WTC11 (cell line): ENCODE results near the gene FAF1. TPM values are rescaled to one million over a fixed set of nuclear protein-coding genes. Genes with fewer than 3 reads are reported as not detected.
A peak's percentile ranks its signal among the peaks of the same experiment; 100 is the strongest.

Experiments used
- ATAC-seq: fragments of 200-7000 bp; cut with Tn5 transposase; 2 replicates; pipeline ENCODE4 v1.10.0; 2021; ENCODE audit warnings: mild to moderate bottlenecking, moderate library complexity
- CTCF ChIA-PET: fragments of 300-600 bp; sonication (Branson Sonifier 250); formaldehyde crosslinking; loops from one replicate; lab custom pipeline; 2021; ENCODE audit warnings: antibody characterized with exemption; lab: Charles Lee
- POLR2A ChIA-PET: fragments of 350-600 bp; sonication (Branson Sonifier 250); formaldehyde crosslinking; loops from one replicate; lab custom pipeline; 2021; ENCODE audit warnings: antibody characterized with exemption; lab: Charles Lee
- DNase-seq: peaks from one replicate; pipeline ENCODE4 v3.0.0; 2021; ENCODE audit warnings: low spot score
- H3K27ac Mint-ChIP-seq: 2 replicates; pipeline ENCODE4 v1.8.0; 2021; ENCODE audit warnings: mixed read lengths
- H3K27me3 Mint-ChIP-seq: 2 replicates; pipeline ENCODE4 v1.8.0; 2021; ENCODE audit warnings: low read depth, mild to moderate bottlenecking, moderate library complexity, mixed read lengths
- H3K36me3 Mint-ChIP-seq: 2 replicates; pipeline ENCODE4 v1.8.0; 2021; ENCODE audit warnings: mixed read lengths
- H3K4me1 Mint-ChIP-seq: 2 replicates; pipeline ENCODE4 v1.8.0; 2022; ENCODE audit warnings: mixed read lengths
- H3K4me3 Mint-ChIP-seq: 2 replicates; pipeline ENCODE4 v1.8.0; 2021; ENCODE audit warnings: mild to moderate bottlenecking, moderate library complexity, mixed read lengths
- H3K9me3 Mint-ChIP-seq: 2 replicates; pipeline ENCODE4 v1.8.0; 2021; ENCODE audit warnings: mixed read lengths
- CREM ChIP-seq: sonication (generic); formaldehyde crosslinking; IDR thresholded peaks from 2 replicates; pipeline ENCODE4 v1.8.1; 2022; ENCODE audit warnings: mild to moderate bottlenecking, missing genetic modification reagents, moderate library complexity
- GABPB1 ChIP-seq: sonication (generic); formaldehyde crosslinking; IDR thresholded peaks from 2 replicates; pipeline ENCODE4 v1.8.1; 2023; ENCODE audit warnings: mild to moderate bottlenecking, missing genetic modification reagents
- GRHL2 ChIP-seq: fragments of 250-450 bp; sonication (Bioruptor Pico); IDR thresholded peaks from 2 replicates; pipeline ENCODE4 v1.8.0; 2022; ENCODE audit warnings: mild to moderate bottlenecking, moderate library complexity; ENCODE audit not compliant: insufficient replicate concordance, severe bottlenecking
- JAZF1 ChIP-seq: fragments of 250-450 bp; sonication (Bioruptor Pico); IDR thresholded peaks from 2 replicates; pipeline ENCODE4 v1.9.0; 2021; ENCODE audit warnings: moderate library complexity, mild to moderate bottlenecking, inconsistent platforms
- RELA ChIP-seq: sonication (generic); formaldehyde crosslinking; IDR thresholded peaks from 2 replicates; pipeline ENCODE4 v1.8.1; 2022; ENCODE audit warnings: missing genetic modification reagents, mild to moderate bottlenecking, borderline replicate concordance
- TEAD1 ChIP-seq: sonication (generic); formaldehyde crosslinking; IDR thresholded peaks from 2 replicates; pipeline ENCODE4 v1.8.0; 2022; ENCODE audit warnings: mild to moderate bottlenecking, missing genetic modification reagents
- TP53 ChIP-seq: sonication (generic); formaldehyde crosslinking; IDR thresholded peaks from 2 replicates; pipeline ENCODE4 v1.8.1; 2023; ENCODE audit warnings: mild to moderate bottlenecking, missing genetic modification reagents
- ZNF138 ChIP-seq: sonication (generic); formaldehyde crosslinking; conservative IDR thresholded peaks from 2 replicates; pipeline ENCODE4 v1.8.1; 2022; ENCODE audit warnings: mild to moderate bottlenecking, moderate library complexity, missing genetic modification reagents
- ZNF219 ChIP-seq: sonication (generic); formaldehyde crosslinking; IDR thresholded peaks from 2 replicates; pipeline ENCODE4 v1.8.0; 2023; ENCODE audit warnings: missing genetic modification reagents, mild to moderate bottlenecking, borderline replicate concordance
- ZNF263 ChIP-seq: sonication (generic); formaldehyde crosslinking; IDR thresholded peaks from 2 replicates; pipeline ENCODE4 v1.8.1; 2022; ENCODE audit warnings: low read depth, mild to moderate bottlenecking, moderate library complexity, missing genetic modification reagents
- ZNF317 ChIP-seq: sonication (generic); formaldehyde crosslinking; IDR thresholded peaks from 2 replicates; pipeline ENCODE4 v1.8.1; 2023; ENCODE audit warnings: low read depth, mild to moderate bottlenecking, moderate library complexity, missing genetic modification reagents, borderline replicate concordance
- ZNF416 ChIP-seq: fragments of 250-450 bp; sonication (Bioruptor Pico); IDR thresholded peaks from 2 replicates; pipeline ENCODE4 v1.9.0; 2021; ENCODE audit warnings: mild to moderate bottlenecking, inconsistent platforms
- ZNF671 ChIP-seq: fragments of 250-450 bp; sonication (Bioruptor Pico); IDR thresholded peaks from 2 replicates; pipeline ENCODE4 v1.8.0; 2021; ENCODE audit warnings: mild to moderate bottlenecking
- total RNA-seq: library from RNA; stranded (reverse); gene quantifications from 3 replicates; pipeline ENCODE4 v1.2.3, GENCODE V29; 2021
- TF ChIP-seq, protein P1 (sequence below): fragments of 250-450 bp; sonication (Bioruptor Pico); IDR thresholded peaks from 2 replicates; pipeline ENCODE4 v1.9.0; 2021; ENCODE audit warnings: mild to moderate bottlenecking
- TF ChIP-seq, protein P2 (sequence below): fragments of 250-450 bp; sonication (Bioruptor Pico); IDR thresholded peaks from 2 replicates; pipeline ENCODE4 v1.9.0; 2021; ENCODE audit warnings: moderate library complexity, mild to moderate bottlenecking, inconsistent platforms, borderline replicate concordance
- TF ChIP-seq, protein P3 (sequence below): sonication (generic); formaldehyde crosslinking; IDR thresholded peaks from 2 replicates; pipeline ENCODE4 v1.8.0; 2023; ENCODE audit warnings: missing genetic modification reagents
- TF ChIP-seq, protein P4 (sequence below): fragments of 250-450 bp; sonication (Bioruptor Pico); IDR thresholded peaks from 2 replicates; pipeline ENCODE4 v1.9.0; 2021; ENCODE audit warnings: mild to moderate bottlenecking, borderline replicate concordance
- TF ChIP-seq, protein P5 (sequence below): sonication (generic); formaldehyde crosslinking; IDR thresholded peaks from 2 replicates; pipeline ENCODE4 v1.8.1; 2022; ENCODE audit warnings: mild to moderate bottlenecking, missing genetic modification reagents, moderate library complexity, borderline replicate concordance
- TF ChIP-seq, protein P6 (sequence below): sonication (generic); formaldehyde crosslinking; IDR thresholded peaks from 2 replicates; pipeline ENCODE4 v1.8.1; 2023; ENCODE audit warnings: mild to moderate bottlenecking, missing genetic modification reagents, moderate library complexity
- TF ChIP-seq, protein P7 (sequence below): sonication (generic); formaldehyde crosslinking; IDR thresholded peaks from 2 replicates; pipeline ENCODE4 v1.8.1; 2022; ENCODE audit warnings: low read depth, missing genetic modification reagents, borderline replicate concordance
- TF ChIP-seq, protein P8 (sequence below): sonication (generic); formaldehyde crosslinking; IDR thresholded peaks from 2 replicates; pipeline ENCODE4 v1.8.1; 2022; ENCODE audit warnings: low read depth, mild to moderate bottlenecking, moderate library complexity, missing genetic modification reagents, borderline replicate concordance

FAF1 gene
- total RNA-seq, 1 experiment from 2014 or later: 53.5 TPM

DNA sequence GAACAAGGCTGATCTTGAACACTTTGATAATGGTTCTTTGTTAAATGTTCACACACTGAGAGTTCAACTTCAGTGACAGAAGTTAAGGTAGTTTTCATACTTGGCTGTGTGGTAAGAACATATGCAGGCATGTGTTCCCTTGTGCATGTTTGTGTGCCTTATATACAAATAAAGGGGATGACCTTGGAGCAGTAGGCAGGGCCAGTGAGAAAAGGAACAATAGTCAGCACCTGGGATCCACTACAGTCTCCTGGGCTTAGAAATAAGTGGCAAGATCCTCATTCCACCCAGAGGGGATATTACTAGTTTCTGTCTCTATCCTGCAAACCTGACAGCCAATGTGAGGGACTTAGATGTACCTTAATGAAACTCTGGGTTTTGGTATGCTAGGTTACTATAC lies 486.6 kb downstream of the FAF1 start:
- no peaks in the 10 kb centered on the region for H3K9me3 Mint-ChIP-seq
- H3K4me1 Mint-ChIP-seq: peaks cover 30% of the 10 kb centered on the region
- no peaks in the 10 kb centered on the region for H3K27me3 Mint-ChIP-seq
- H3K4me3 Mint-ChIP-seq: no peak overlapping the region
- DNase-seq: no peak
- TF ChIP-seq GRHL2 (no peak), CREM (CRISPR knock-in tag) (no peak), RELA (CRISPR knock-in tag) (no peak), ZNF416 (no peak), JAZF1 (no peak), TP53 (CRISPR knock-in tag) (no peak), ZNF219 (no peak), ZNF317 (CRISPR knock-in tag) (no peak)
- TF ChIP-seq, protein P1, sequence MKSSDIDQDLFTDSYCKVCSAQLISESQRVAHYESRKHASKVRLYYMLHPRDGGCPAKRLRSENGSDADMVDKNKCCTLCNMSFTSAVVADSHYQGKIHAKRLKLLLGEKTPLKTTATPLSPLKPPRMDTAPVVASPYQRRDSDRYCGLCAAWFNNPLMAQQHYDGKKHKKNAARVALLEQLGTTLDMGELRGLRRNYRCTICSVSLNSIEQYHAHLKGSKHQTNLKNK: no peak
- TF ChIP-seq, protein P2, sequence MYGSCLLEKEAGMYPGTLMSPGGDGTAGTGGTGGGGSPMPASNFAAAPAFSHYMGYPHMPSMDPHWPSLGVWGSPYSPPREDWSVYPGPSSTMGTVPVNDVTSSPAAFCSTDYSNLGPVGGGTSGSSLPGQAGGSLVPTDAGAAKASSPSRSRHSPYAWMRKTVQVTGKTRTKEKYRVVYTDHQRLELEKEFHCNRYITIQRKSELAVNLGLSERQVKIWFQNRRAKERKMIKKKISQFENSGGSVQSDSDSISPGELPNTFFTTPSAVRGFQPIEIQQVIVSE (CRISPR knock-in tag): no peak
- TF ChIP-seq, protein P3, sequence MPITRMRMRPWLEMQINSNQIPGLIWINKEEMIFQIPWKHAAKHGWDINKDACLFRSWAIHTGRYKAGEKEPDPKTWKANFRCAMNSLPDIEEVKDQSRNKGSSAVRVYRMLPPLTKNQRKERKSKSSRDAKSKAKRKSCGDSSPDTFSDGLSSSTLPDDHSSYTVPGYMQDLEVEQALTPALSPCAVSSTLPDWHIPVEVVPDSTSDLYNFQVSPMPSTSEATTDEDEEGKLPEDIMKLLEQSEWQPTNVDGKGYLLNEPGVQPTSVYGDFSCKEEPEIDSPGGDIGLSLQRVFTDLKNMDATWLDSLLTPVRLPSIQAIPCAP (CRISPR knock-in tag): no peak
- TF ChIP-seq, protein P4, sequence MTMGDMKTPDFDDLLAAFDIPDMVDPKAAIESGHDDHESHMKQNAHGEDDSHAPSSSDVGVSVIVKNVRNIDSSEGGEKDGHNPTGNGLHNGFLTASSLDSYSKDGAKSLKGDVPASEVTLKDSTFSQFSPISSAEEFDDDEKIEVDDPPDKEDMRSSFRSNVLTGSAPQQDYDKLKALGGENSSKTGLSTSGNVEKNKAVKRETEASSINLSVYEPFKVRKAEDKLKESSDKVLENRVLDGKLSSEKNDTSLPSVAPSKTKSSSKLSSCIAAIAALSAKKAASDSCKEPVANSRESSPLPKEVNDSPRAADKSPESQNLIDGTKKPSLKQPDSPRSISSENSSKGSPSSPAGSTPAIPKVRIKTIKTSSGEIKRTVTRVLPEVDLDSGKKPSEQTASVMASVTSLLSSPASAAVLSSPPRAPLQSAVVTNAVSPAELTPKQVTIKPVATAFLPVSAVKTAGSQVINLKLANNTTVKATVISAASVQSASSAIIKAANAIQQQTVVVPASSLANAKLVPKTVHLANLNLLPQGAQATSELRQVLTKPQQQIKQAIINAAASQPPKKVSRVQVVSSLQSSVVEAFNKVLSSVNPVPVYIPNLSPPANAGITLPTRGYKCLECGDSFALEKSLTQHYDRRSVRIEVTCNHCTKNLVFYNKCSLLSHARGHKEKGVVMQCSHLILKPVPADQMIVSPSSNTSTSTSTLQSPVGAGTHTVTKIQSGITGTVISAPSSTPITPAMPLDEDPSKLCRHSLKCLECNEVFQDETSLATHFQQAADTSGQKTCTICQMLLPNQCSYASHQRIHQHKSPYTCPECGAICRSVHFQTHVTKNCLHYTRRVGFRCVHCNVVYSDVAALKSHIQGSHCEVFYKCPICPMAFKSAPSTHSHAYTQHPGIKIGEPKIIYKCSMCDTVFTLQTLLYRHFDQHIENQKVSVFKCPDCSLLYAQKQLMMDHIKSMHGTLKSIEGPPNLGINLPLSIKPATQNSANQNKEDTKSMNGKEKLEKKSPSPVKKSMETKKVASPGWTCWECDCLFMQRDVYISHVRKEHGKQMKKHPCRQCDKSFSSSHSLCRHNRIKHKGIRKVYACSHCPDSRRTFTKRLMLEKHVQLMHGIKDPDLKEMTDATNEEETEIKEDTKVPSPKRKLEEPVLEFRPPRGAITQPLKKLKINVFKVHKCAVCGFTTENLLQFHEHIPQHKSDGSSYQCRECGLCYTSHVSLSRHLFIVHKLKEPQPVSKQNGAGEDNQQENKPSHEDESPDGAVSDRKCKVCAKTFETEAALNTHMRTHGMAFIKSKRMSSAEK (CRISPR knock-in tag): no peak
- TF ChIP-seq, protein P5, sequence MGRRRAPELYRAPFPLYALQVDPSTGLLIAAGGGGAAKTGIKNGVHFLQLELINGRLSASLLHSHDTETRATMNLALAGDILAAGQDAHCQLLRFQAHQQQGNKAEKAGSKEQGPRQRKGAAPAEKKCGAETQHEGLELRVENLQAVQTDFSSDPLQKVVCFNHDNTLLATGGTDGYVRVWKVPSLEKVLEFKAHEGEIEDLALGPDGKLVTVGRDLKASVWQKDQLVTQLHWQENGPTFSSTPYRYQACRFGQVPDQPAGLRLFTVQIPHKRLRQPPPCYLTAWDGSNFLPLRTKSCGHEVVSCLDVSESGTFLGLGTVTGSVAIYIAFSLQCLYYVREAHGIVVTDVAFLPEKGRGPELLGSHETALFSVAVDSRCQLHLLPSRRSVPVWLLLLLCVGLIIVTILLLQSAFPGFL (CRISPR knock-in tag): no peak
- H3K36me3 Mint-ChIP-seq: no peaks in the 10 kb centered on the region
- ATAC-seq: no peak
- ChIA-PET CTCF (no interaction called here), POLR2A (no interaction called here)
- H3K27ac Mint-ChIP-seq: no peak overlapping the region

DNA sequence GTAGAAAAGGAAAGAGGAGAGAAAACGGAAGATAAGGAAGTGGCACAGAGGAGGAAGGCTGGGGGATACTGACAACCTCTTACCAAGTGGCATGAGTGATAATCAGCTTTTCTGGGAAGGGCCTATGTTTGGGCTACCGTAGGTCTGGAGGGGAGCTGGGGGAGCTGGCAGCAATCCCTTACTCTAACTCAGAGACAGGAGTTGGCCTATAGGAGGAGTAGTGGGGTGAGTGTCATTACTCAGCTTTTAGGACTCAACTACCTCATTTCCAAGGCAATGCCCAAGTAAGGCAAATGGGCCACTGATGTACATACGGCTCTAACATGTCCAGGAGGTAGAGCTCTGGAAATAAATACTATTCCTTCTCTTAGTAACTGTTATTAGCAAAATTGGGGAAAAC lies 488.1 kb downstream of the FAF1 start:
- DNase-seq (no peak), ATAC-seq (peak; percentile 82)
- H3K27me3 Mint-ChIP-seq: no peaks in the 10 kb centered on the region
- peaks cover 30% of the 10 kb centered on the region for H3K4me1 Mint-ChIP-seq
- H3K27ac Mint-ChIP-seq: no peak overlapping the region
- no peaks in the 10 kb centered on the region for H3K36me3 Mint-ChIP-seq
- H3K4me3 Mint-ChIP-seq: no peak overlapping the region
- H3K9me3 Mint-ChIP-seq: no peaks in the 10 kb centered on the region
- CTCF ChIA-PET: interaction anchor here (0.6 to 1.4 kb wide), 4 partner anchors 41 to 132 kb away, joined by 3 to 4 read pairs (median 3); no protein-coding TSS in a partner anchor
- TF ChIP-seq ZNF671 (CRISPR knock-in tag): no peak
- TF ChIP-seq, protein P6, sequence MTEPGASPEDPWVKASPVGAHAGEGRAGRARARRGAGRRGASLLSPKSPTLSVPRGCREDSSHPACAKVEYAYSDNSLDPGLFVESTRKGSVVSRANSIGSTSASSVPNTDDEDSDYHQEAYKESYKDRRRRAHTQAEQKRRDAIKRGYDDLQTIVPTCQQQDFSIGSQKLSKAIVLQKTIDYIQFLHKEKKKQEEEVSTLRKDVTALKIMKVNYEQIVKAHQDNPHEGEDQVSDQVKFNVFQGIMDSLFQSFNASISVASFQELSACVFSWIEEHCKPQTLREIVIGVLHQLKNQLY (CRISPR knock-in tag): no peak
- POLR2A ChIA-PET: no interaction called here

DNA sequence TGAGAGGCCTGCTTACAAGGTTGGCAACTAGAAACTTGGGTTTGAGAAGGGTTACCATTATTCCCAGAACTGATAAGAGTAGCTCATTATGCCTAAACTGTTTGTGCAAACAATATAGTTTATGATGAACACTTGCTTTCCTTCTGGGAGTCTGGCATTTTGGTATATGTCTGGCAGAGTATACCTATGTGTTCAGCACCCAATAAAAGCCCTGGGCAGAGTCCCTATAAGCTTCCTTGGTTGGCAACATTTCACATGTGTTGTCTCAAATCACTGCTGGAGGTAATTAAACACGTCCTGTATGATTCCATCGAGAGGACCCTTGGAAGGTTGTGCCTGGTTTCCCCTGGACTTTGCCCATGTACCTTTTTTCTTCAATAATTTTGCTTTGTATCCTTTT lies 497.1 kb downstream of the FAF1 start:
- H3K27ac Mint-ChIP-seq: no peak overlapping the region
- DNase-seq (no peak), ATAC-seq (no peak)
- H3K9me3 Mint-ChIP-seq: no peaks in the 10 kb centered on the region
- H3K27me3 Mint-ChIP-seq: no peaks in the 10 kb centered on the region
- ChIA-PET POLR2A (no interaction called here), CTCF (no interaction called here)
- TF ChIP-seq JAZF1 (no peak), ZNF263 (CRISPR knock-in tag) (no peak), ZNF317 (CRISPR knock-in tag) (no peak), ZNF138 (CRISPR knock-in tag) (no peak), GABPB1 (no peak), TEAD1 (CRISPR knock-in tag) (no peak)
- TF ChIP-seq, protein P2 (CRISPR knock-in tag): no peak
- TF ChIP-seq, protein P7, sequence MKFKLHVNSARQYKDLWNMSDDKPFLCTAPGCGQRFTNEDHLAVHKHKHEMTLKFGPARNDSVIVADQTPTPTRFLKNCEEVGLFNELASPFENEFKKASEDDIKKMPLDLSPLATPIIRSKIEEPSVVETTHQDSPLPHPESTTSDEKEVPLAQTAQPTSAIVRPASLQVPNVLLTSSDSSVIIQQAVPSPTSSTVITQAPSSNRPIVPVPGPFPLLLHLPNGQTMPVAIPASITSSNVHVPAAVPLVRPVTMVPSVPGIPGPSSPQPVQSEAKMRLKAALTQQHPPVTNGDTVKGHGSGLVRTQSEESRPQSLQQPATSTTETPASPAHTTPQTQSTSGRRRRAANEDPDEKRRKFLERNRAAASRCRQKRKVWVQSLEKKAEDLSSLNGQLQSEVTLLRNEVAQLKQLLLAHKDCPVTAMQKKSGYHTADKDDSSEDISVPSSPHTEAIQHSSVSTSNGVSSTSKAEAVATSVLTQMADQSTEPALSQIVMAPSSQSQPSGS: no peak
- TF ChIP-seq, protein P8, sequence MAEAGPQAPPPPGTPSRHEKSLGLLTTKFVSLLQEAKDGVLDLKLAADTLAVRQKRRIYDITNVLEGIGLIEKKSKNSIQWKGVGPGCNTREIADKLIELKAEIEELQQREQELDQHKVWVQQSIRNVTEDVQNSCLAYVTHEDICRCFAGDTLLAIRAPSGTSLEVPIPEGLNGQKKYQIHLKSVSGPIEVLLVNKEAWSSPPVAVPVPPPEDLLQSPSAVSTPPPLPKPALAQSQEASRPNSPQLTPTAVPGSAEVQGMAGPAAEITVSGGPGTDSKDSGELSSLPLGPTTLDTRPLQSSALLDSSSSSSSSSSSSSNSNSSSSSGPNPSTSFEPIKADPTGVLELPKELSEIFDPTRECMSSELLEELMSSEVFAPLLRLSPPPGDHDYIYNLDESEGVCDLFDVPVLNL (CRISPR knock-in tag): no peak
- no peaks in the 10 kb centered on the region for H3K36me3 Mint-ChIP-seq
- H3K4me1 Mint-ChIP-seq: no peaks in the 10 kb centered on the region
- no peak overlapping the region for H3K4me3 Mint-ChIP-seq
